Measurements from ENCODE around the gene HTR4. TPM values are rescaled to one million over a fixed set of nuclear protein-coding genes. Genes with fewer than 3 reads are reported as not detected.

Gene HTR4
- total and polyA plus RNA-seq, 2 of the 4 experiments (the other 2 are of a cell fraction), result not detected

DNA sequence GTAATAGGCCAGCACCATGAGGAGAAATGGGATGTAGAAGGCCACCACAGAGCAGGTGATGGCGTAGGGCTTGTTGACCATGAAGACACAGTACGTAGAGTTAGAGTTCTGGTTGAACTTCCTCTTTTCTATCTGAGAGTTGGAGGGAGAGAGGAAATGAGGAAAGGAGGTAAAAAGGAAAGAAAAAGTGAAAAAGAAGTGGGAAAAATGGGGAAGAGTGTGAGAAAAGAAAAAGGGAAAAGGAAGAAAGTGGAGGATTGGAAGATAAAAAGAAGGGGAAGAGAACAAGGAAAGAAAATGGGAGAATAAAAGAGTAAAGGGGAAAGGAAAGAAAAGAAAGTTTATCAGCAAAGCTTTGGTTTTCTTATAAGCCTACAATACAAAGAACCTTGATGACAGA lies 144.4 kb downstream of the HTR4 start:
- Histone ChIP-seq H3K9me1 (ENCODE audit: insufficient read depth, low read length) (no peaks in the 10 kb centered on the region), H2BK5ac (ENCODE audit: low read depth, low read length, poor library complexity, severe bottlenecking) (no peak overlapping the region), H3K4me1 (ENCODE audit: control insufficient read depth, insufficient read depth, low read length) (no peaks in the 10 kb centered on the region), H4K20me1 (ENCODE audit: insufficient read depth, low read length) (no peaks in the 10 kb centered on the region), H3K4me3 (ENCODE audit: insufficient read depth, low read depth, low read length) (no peak overlapping the region), H3K18ac (ENCODE audit: low read depth, low read length) (no peak overlapping the region), H3K4ac (ENCODE audit: low read depth, low read length) (no peak overlapping the region), H3K27ac (ENCODE audit: insufficient read depth, low read length) (no peak overlapping the region), H3K9ac (ENCODE audit: low read depth, low read length) (no peak overlapping the region), H2AK5ac (ENCODE audit: low read depth, low read length) (no peak overlapping the region), H2AK9ac (replicated peaks; ENCODE audit: low read depth, low read length, poor library complexity) (no peak overlapping the region), H2BK120ac (ENCODE audit: low read depth, low read length) (no peak overlapping the region), H2BK20ac (ENCODE audit: low read depth, low read length) (no peak overlapping the region), H3K36me3 (ENCODE audit: control insufficient read depth, insufficient read depth, low read length) (no peaks in the 10 kb centered on the region), H4K8ac (ENCODE audit: low read depth in 2 of 2, low read length in 2 of 2) (no peak overlapping the region), H3K14ac (replicated peaks; ENCODE audit: low read depth, low read length) (no peak overlapping the region), H3K27me3 (ENCODE audit: control insufficient read depth, insufficient read depth, low read length) (no peaks in the 10 kb centered on the region), H3K23ac (ENCODE audit: low read depth, low read length) (no peak overlapping the region), H2BK15ac (ENCODE audit: low read depth, low read length) (no peak overlapping the region), H3K56ac (ENCODE audit: extremely low read depth, insufficient read depth, low read length) (no peak overlapping the region), H3K4me2 (ENCODE audit: low read depth, low read length) (no peak overlapping the region), H3K79me1 (ENCODE audit: low read depth in 1 of 2, low read length in 2 of 2) (no peaks in the 10 kb centered on the region), H3K9me3 (ENCODE audit: control insufficient read depth, insufficient read depth, low read length) (no peaks in the 10 kb centered on the region), H4K5ac (ENCODE audit: low read depth, low read length) (no peak overlapping the region), H2AFZ (replicated peaks; ENCODE audit: low read length, poor library complexity) (peak overlapping the region; percentile 7), H4K91ac (ENCODE audit: insufficient read depth, low read depth, low read length) (no peak overlapping the region)
- DNase-seq (no peak), ATAC-seq (ENCODE audit: low read depth) (no peak)
- in situ Hi-C loops (cut with MboI; ENCODE audit: low sequenced_read_pairs), result no loop called here
- dilution Hi-C loops (cut with HindIII; ENCODE audit: low sequenced_read_pairs, unreplicated experiment), result no loop called here
- TF ChIP-seq MAZ (IDR thresholded peaks at IDR 0.05; ENCODE audit: borderline replicate concordance, low read depth, low read length) (no peak), MAFK (IDR thresholded peaks at IDR 0.05; ENCODE audit: low read depth, low read length) (no peak), SMC3 (IDR thresholded peaks at IDR 0.05; ENCODE audit: low read depth, low read length) (no peak), RFX5 (IDR thresholded peaks at IDR 0.05; ENCODE audit: low read depth, low read length) (no peak), POLR2A (IDR thresholded peaks at IDR 0.05; ENCODE audit: low read depth, low read length) (no peak), CHD1 (IDR thresholded peaks at IDR 0.05; ENCODE audit: low read depth, low read length) (no peak), FOS (IDR thresholded peaks at IDR 0.05; ENCODE audit: low read depth, low read length) (no peak), BHLHE40 (IDR thresholded peaks at IDR 0.05; ENCODE audit: low read depth, low read length) (no peak), USF2 (IDR thresholded peaks at IDR 0.05; ENCODE audit: low read depth, low read length) (no peak), RAD21 (IDR thresholded peaks at IDR 0.05; ENCODE audit: low read length) (no peak), CEBPB (IDR thresholded peaks at IDR 0.05; ENCODE audit: low read depth, low read length) (no peak), NFE2L2 (IDR thresholded peaks at IDR 0.05; ENCODE audit: low read depth, low read length) (no peak), RCOR1 (IDR thresholded peaks at IDR 0.05; ENCODE audit: insufficient replicate concordance, low read length) (no peak), MXI1 (IDR thresholded peaks at IDR 0.05; ENCODE audit: borderline replicate concordance, low read depth, low read length) (no peak)
- TF ChIP-seq, protein P1, sequence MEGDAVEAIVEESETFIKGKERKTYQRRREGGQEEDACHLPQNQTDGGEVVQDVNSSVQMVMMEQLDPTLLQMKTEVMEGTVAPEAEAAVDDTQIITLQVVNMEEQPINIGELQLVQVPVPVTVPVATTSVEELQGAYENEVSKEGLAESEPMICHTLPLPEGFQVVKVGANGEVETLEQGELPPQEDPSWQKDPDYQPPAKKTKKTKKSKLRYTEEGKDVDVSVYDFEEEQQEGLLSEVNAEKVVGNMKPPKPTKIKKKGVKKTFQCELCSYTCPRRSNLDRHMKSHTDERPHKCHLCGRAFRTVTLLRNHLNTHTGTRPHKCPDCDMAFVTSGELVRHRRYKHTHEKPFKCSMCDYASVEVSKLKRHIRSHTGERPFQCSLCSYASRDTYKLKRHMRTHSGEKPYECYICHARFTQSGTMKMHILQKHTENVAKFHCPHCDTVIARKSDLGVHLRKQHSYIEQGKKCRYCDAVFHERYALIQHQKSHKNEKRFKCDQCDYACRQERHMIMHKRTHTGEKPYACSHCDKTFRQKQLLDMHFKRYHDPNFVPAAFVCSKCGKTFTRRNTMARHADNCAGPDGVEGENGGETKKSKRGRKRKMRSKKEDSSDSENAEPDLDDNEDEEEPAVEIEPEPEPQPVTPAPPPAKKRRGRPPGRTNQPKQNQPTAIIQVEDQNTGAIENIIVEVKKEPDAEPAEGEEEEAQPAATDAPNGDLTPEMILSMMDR (conservative IDR thresholded peaks at IDR 0.05; ENCODE audit: low read depth, low read length), result no peak
- TF ChIP-seq, protein P2, sequence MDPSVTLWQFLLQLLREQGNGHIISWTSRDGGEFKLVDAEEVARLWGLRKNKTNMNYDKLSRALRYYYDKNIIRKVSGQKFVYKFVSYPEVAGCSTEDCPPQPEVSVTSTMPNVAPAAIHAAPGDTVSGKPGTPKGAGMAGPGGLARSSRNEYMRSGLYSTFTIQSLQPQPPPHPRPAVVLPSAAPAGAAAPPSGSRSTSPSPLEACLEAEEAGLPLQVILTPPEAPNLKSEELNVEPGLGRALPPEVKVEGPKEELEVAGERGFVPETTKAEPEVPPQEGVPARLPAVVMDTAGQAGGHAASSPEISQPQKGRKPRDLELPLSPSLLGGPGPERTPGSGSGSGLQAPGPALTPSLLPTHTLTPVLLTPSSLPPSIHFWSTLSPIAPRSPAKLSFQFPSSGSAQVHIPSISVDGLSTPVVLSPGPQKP (IDR thresholded peaks at IDR 0.05; ENCODE audit: borderline replicate concordance, low read depth, low read length), result no peak
- ChIA-PET CTCF (no interaction called here), POLR2A (ENCODE audit: unreplicated experiment) (no interaction called here)
- intact Hi-C loops (cut with micrococcal nuclease), result no loop called here
- no CpG with 5 or more reads among the region's 2 CpGs for WGBS, 2 experiments (ENCODE audit: extremely low coverage in 2 of 2, insufficient read length in 1 of 2)
- no TSS peak for BruUV-seq (replicated peaks)

Data from IMR-90 (cell line).